ENCODE measurements around the gene AP2A2. TPM values are rescaled to one million over a fixed set of nuclear protein-coding genes. Genes with fewer than 3 reads are reported as not detected.

Gene AP2A2
- total and polyA plus RNA-seq, 2 donors (not counting 1 experiment from before 2014, with no cell fraction given): 53.1 to 57.0 TPM

DNA sequence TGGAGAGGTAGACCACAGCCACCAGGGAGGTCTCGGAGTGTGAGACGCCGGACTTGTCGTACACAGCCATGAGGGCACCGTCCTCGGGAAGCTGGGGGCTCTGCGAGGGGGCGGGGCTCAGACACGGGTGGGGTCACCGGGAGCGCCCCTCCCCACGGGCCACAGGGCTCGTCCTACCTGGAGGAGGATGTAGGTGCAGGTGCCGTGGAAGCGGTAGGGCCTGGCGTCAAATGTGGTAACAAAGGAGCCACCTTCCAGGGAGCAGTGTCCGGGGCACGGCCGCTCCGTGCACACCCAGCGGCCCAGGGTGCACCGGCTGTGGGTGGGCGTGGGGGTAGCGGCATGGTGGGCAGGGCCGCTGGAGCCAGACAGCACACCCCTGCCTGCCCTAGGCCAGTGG, 103.4 kb downstream of the AP2A2 start:
- TF ChIP-seq CTCF (IDR thresholded peaks at IDR 0.05) (no peak), EZH2 (IDR thresholded peaks at IDR 0.05; ENCODE audit: borderline replicate concordance, insufficient read depth, low read depth, low read length, poor library complexity, severe bottlenecking) (no peak)
- no peaks in the 10 kb centered on the region for H4K20me1 ChIP-seq (ENCODE audit: control insufficient read depth, insufficient read depth, low read length, poor library complexity, severe bottlenecking)
- no peak overlapping the region for H3K4me3 ChIP-seq (ENCODE audit: control extremely low read depth in 1 of 5, extremely low read depth in 1 of 5, insufficient read depth in 1 of 5, low read depth in 2 of 5, low read length in 4 of 5)
- H3K27ac ChIP-seq (ENCODE audit: low read length in 2 of 2): no peak overlapping the region
- no peak for DNase-seq
- no peaks in the 10 kb centered on the region for H3K27me3 ChIP-seq (replicated peaks in 1 of 4; ENCODE audit: control extremely low read depth in 1 of 4, control insufficient read depth in 3 of 4, insufficient read depth in 4 of 4, low read length in 3 of 4)
- intact Hi-C loops (cut with micrococcal nuclease): no loop called here
- no peak overlapping the region for H2AFZ ChIP-seq (ENCODE audit: insufficient read depth, low read depth, low read length, poor library complexity, severe bottlenecking)
- no peaks in the 10 kb centered on the region for H3K9me3 ChIP-seq (ENCODE audit: control extremely low read depth in 1 of 3, control insufficient read depth in 2 of 3, insufficient read depth in 1 of 3, low read length in 2 of 3)
- H3K4me1 ChIP-seq (ENCODE audit: control insufficient read depth in 2 of 2, insufficient read depth in 2 of 2, low read length in 2 of 2): no peaks in the 10 kb centered on the region
- no peak overlapping the region for H3K9ac ChIP-seq (ENCODE audit: low read length)
- H3K4me2 ChIP-seq (replicated peaks; ENCODE audit: low read depth, low read length, poor library complexity, severe bottlenecking): no peak overlapping the region
- no peaks in the 10 kb centered on the region for H3K36me3 ChIP-seq (replicated peaks in 1 of 2; ENCODE audit: control extremely low read depth in 1 of 2, control insufficient read depth in 1 of 2, extremely low read depth in 1 of 2, insufficient read depth in 2 of 2, low read length in 1 of 2)
- POLR2A ChIA-PET: no interaction called here
- no peak for ATAC-seq (ENCODE audit: low read depth)
- Mint-ChIP-seq H3K9me3 (ENCODE audit: insufficient read depth) (no peaks in the 10 kb centered on the region), H3K4me3 (no peak overlapping the region), H3K27me3 (no peaks in the 10 kb centered on the region), H3K4me1 (no peaks in the 10 kb centered on the region), H3K27ac (no peak overlapping the region)
- CTCF ChIA-PET: no interaction called here
- 90% methylated on average over 25 of the region's 25 CpGs for WGBS (ENCODE audit: insufficient coverage)
- no peaks in the 10 kb centered on the region for H3K79me2 ChIP-seq (ENCODE audit: control insufficient read depth, insufficient read depth, low read length)

DNA sequence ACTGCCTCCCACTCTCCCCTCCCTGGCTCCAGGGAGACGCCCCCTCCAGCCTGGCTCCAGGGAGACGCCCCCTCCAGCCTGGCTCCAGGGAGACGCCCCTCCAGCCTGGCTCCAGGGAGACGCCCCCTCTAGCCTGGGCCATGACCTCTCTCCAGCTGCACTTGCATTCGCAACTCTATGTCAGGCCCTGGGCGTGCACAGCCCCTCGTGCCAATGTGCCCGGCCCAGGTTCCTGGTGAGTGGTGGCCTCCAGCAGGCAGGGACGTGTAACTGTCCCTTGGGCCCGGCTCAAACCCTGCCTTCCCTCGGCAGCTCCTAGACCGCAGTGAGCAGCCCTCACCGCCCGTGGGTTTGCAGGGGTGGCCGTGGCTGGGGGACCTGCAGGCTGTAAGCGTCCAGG, 104.0 kb downstream of the AP2A2 start:
- no peak overlapping the region for H3K27ac Mint-ChIP-seq
- H3K27me3 Mint-ChIP-seq: no peaks in the 10 kb centered on the region
- Histone ChIP-seq H2AFZ (ENCODE audit: insufficient read depth, low read depth, low read length, poor library complexity, severe bottlenecking) (no peak overlapping the region), H3K4me3 (ENCODE audit: control extremely low read depth in 1 of 5, extremely low read depth in 1 of 5, insufficient read depth in 1 of 5, low read depth in 2 of 5, low read length in 4 of 5) (no peak overlapping the region), H3K9me3 (ENCODE audit: control extremely low read depth in 1 of 3, control insufficient read depth in 2 of 3, insufficient read depth in 1 of 3, low read length in 2 of 3) (no peaks in the 10 kb centered on the region), H3K9ac (ENCODE audit: low read length) (no peak overlapping the region), H3K27ac (ENCODE audit: low read length in 2 of 2) (no peak overlapping the region), H3K79me2 (ENCODE audit: control insufficient read depth, insufficient read depth, low read length) (no peaks in the 10 kb centered on the region), H3K36me3 (replicated peaks in 1 of 2; ENCODE audit: control extremely low read depth in 1 of 2, control insufficient read depth in 1 of 2, extremely low read depth in 1 of 2, insufficient read depth in 2 of 2, low read length in 1 of 2) (no peaks in the 10 kb centered on the region), H4K20me1 (ENCODE audit: control insufficient read depth, insufficient read depth, low read length, poor library complexity, severe bottlenecking) (no peaks in the 10 kb centered on the region), H3K4me1 (ENCODE audit: control insufficient read depth in 2 of 2, insufficient read depth in 2 of 2, low read length in 2 of 2) (no peaks in the 10 kb centered on the region), H3K27me3 (replicated peaks in 1 of 4; ENCODE audit: control extremely low read depth in 1 of 4, control insufficient read depth in 3 of 4, insufficient read depth in 4 of 4, low read length in 3 of 4) (no peaks in the 10 kb centered on the region), H3K4me2 (replicated peaks; ENCODE audit: low read depth, low read length, poor library complexity, severe bottlenecking) (no peak overlapping the region)
- ChIA-PET POLR2A (no interaction called here), CTCF (no interaction called here)
- no peak overlapping the region for H3K4me3 Mint-ChIP-seq
- DNase-seq (no peak), ATAC-seq (ENCODE audit: low read depth) (no peak)
- H3K9me3 Mint-ChIP-seq (ENCODE audit: insufficient read depth): no peaks in the 10 kb centered on the region
- TF ChIP-seq EZH2 (IDR thresholded peaks at IDR 0.05; ENCODE audit: borderline replicate concordance, insufficient read depth, low read depth, low read length, poor library complexity, severe bottlenecking) (no peak), CTCF (IDR thresholded peaks at IDR 0.05) (no peak)
- no peaks in the 10 kb centered on the region for H3K4me1 Mint-ChIP-seq
- intact Hi-C loops (cut with micrococcal nuclease): no loop called here
- WGBS (ENCODE audit: insufficient coverage): 72% methylated on average over 16 of the region's 16 CpGs

All from B cell (primary cell).